SK-N-SH (cell line): ENCODE data around the gene TMEM14B. TPM values are rescaled to one million over a fixed set of nuclear protein-coding genes. Genes with fewer than 3 reads are reported as not detected.
A peak's percentile ranks its signal among the peaks of the same experiment; 100 is the strongest.

Source experiments
- CTCF ChIA-PET: fragments of 300-600, 350-600 bp; formaldehyde crosslinking; extraction: SDS; loops from one replicate; lab custom pipeline; 2021; lab: Yijun Ruan, JAX
- POLR2A ChIA-PET: fragments of 350-600 bp; sonication (Branson Sonifier 250); formaldehyde crosslinking; extraction: SDS; loops from one replicate; lab custom pipeline; 2020; ENCODE audit warnings: antibody characterized with exemption, inconsistent platforms; lab: Yijun Ruan, JAX
- DNase-seq: peaks from one replicate; pipeline ENCODE4 v3.0.0; 2012
- H2AFZ ChIP-seq: fragments of 200-600 bp; sonication (generic); 2 replicates; pipeline ENCODE4 v1.8.1; 2016; ENCODE audit warnings: antibody characterized with exemption, mild to moderate bottlenecking, low read depth
- H3F3A ChIP-seq: fragments of 200-600 bp; sonication (generic); replicated peaks from 2 replicates; pipeline ENCODE3; 2016; ENCODE audit warnings: antibody characterized with exemption, mild to moderate bottlenecking; ENCODE audit not compliant: insufficient read depth
- H3K27ac ChIP-seq, 2 experiments: fragments of 200-500 bp in 1 of 2; fragments of 200-600 bp in 1 of 2; sonication (Bioruptor generic) in 1 of 2; sonication (generic), shearing (Covaris generic) in 1 of 2; 2 replicates each; pipeline versions ENCODE4 v1.5.1 to v1.6.1; 2014 to 2016; ENCODE audit warnings: low read depth in 2 of 2, inconsistent platforms in 1 of 2, low read length in 1 of 2, mild to moderate bottlenecking in 1 of 2, mixed read lengths in 1 of 2
- H3K27me3 ChIP-seq: fragments of 200-600 bp; sonication (generic), shearing (Covaris generic); 2 replicates; pipeline ENCODE4 v1.6.1; 2016; ENCODE audit warnings: mixed run types; ENCODE audit not compliant: insufficient read depth
- H3K36me3 ChIP-seq, 2 experiments: fragments of 200-500 bp in 1 of 2; fragments of 200-600 bp in 1 of 2; sonication (Bioruptor generic) in 1 of 2; sonication (generic) in 1 of 2; replicated peaks in 1 of 2; 2 replicates each; pipeline versions ENCODE3 to v1.5.1; 2014 to 2016; ENCODE audit warnings: low read length in 1 of 2, mild to moderate bottlenecking in 1 of 2; ENCODE audit not compliant: insufficient read depth in 2 of 2, control insufficient read depth in 1 of 2
- H3K4me1 ChIP-seq, 2 experiments: fragments of 200-500 bp in 1 of 2; fragments of 200-600 bp in 1 of 2; sonication (Bioruptor generic) in 1 of 2; sonication (generic), shearing (Covaris generic) in 1 of 2; 2 replicates each; pipeline versions ENCODE4 v1.5.1 to v1.6.1; 2014 to 2016; ENCODE audit warnings: low read depth in 1 of 2, low read length in 1 of 2, mixed run types in 1 of 2; ENCODE audit not compliant: insufficient read depth in 2 of 2, control insufficient read depth in 1 of 2
- H3K4me2 ChIP-seq: fragments of 200-600 bp; sonication (generic), shearing (Covaris generic); 2 replicates; pipeline ENCODE4 v1.6.1; 2017; ENCODE audit warnings: mixed run types
- H3K4me3 ChIP-seq, 2 experiments: fragments of 200-500 bp in 1 of 2; fragments of 200-600 bp in 1 of 2; sonication (Bioruptor generic) in 1 of 2; sonication (generic), shearing (Covaris generic) in 1 of 2; 2 replicates each; pipeline versions ENCODE4 v1.5.1 to v1.8.1; 2014 to 2016; ENCODE audit warnings: low read depth in 2 of 2, inconsistent platforms in 1 of 2, low read length in 1 of 2, mild to moderate bottlenecking in 1 of 2, mixed read lengths in 1 of 2, moderate library complexity in 1 of 2
- H3K79me2 ChIP-seq: fragments of 200-600 bp; sonication (generic); 2 replicates; pipeline ENCODE4 v1.8.1; 2017; ENCODE audit warnings: mild to moderate bottlenecking; ENCODE audit not compliant: insufficient read depth
- H3K9ac ChIP-seq: fragments of 200-600 bp; sonication (generic); 2 replicates; pipeline ENCODE4 v1.6.1; 2017; ENCODE audit warnings: mixed run types
- H3K9me2 ChIP-seq: fragments of 200-600 bp; sonication (generic); 2 replicates; pipeline ENCODE4 v1.6.1; 2017; ENCODE audit warnings: mixed run types
- H3K9me3 ChIP-seq: fragments of 200-600 bp; sonication (generic); 2 replicates; pipeline ENCODE4 v1.6.1; 2017; ENCODE audit warnings: mixed run types, mild to moderate bottlenecking, moderate library complexity
- H4K20me1 ChIP-seq: fragments of 200-600 bp; sonication (generic); 2 replicates; pipeline ENCODE4 v1.6.1; 2017; ENCODE audit warnings: mild to moderate bottlenecking, mixed run types; ENCODE audit not compliant: insufficient read depth
- ELF1 ChIP-seq: IDR thresholded peaks from 2 replicates; pipeline ENCODE4 v1.4.0; 2012
- GABPA ChIP-seq: IDR thresholded peaks from 2 replicates; pipeline ENCODE4 v1.4.0; 2012; ENCODE audit warnings: low read depth, mild to moderate bottlenecking
- GATA2 ChIP-seq: sonication (generic); formaldehyde crosslinking; IDR thresholded peaks from 2 replicates; pipeline ENCODE4 v1.5.0; 2020; ENCODE audit warnings: mild to moderate bottlenecking, missing genetic modification reagents
- IRF3 ChIP-seq: fragments of 150-350 bp; IDR thresholded peaks from 2 replicates; pipeline ENCODE4 v1.6.1; 2016; ENCODE audit warnings: mild to moderate bottlenecking, low read depth, low read length
- MAX ChIP-seq: IDR thresholded peaks from 2 replicates; pipeline ENCODE4 v1.4.0; 2012; ENCODE audit warnings: low read depth
- MEF2A ChIP-seq: IDR thresholded peaks from 2 replicates; pipeline ENCODE4 v1.4.0; 2012; ENCODE audit warnings: low read depth, borderline replicate concordance
- MXI1 ChIP-seq: IDR thresholded peaks from 2 replicates; pipeline ENCODE4 v1.6.1; 2012; ENCODE audit warnings: mild to moderate bottlenecking, low read depth, low read length, improper control_type of control experiment
- NRF1 ChIP-seq: IDR thresholded peaks from 2 replicates; pipeline ENCODE4 v1.6.1; 2012; ENCODE audit warnings: low read depth, mild to moderate bottlenecking, low read length
- POLR2AphosphoS5 ChIP-seq: IDR thresholded peaks from 2 replicates; pipeline ENCODE4 v1.6.1; 2012; ENCODE audit warnings: low read depth, low read length
- REST ChIP-seq: IDR thresholded peaks from 2 replicates; pipeline ENCODE4 v1.6.1; 2012; ENCODE audit warnings: mild to moderate bottlenecking, low read depth, low read length, moderate library complexity
- RXRA ChIP-seq: IDR thresholded peaks from 2 replicates; pipeline ENCODE4 v1.4.0; 2012; ENCODE audit warnings: low read depth, mild to moderate bottlenecking, borderline replicate concordance
- TEAD4 ChIP-seq: IDR thresholded peaks from 2 replicates; pipeline ENCODE4 v1.4.0; 2012; ENCODE audit warnings: mild to moderate bottlenecking, borderline replicate concordance; ENCODE audit not compliant: insufficient read depth
- WGBS: methylation state at CpG from one replicate; pipeline ENCODE4 v1.1.6; 2017; ENCODE audit warnings: low lambda C conversion rate; 5-methylcytosine and 5-hydroxymethylcytosine counted together
- polyA plus RNA-seq, 3 experiments: library from polyadenylated mRNA; depleted of rRNA; stranded (reverse); fragments of >200 nt; gene quantifications; 2 replicates each; pipeline ENCODE4 v1.2.3, GENCODE V29; 2012

Gene TMEM14B
- polyA plus RNA-seq, 1 of the 3 experiments (the other 2 are of a cell fraction), result 93.6 TPM

GRCh38 chr6:10719964-10720264, 27.7 kb upstream of the TMEM14B start:
- peak overlapping the region; percentile 53; a peak in 3 of 4 replicates for H3K4me3 ChIP-seq
- no peaks in the 10 kb centered on the region for H3K9me2 ChIP-seq
- H3K4me2 ChIP-seq, result peak overlapping the region; percentile 75; the same call in 1 of the 2 replicates
- DNase-seq, result peak; percentile 44
- POLR2A ChIA-PET, result interaction anchor here (1.0 to 4.7 kb wide), 4 partner anchors 25 to 164 kb away, joined by 3 to 66 read pairs (median 4); partner anchors contain the start of genes C6orf52, PAK1IP1 and TMEM14B
- H3K9me3 ChIP-seq, result no peaks in the 10 kb centered on the region
- peak overlapping the region; percentile 60; the same call in 1 of the 2 replicates for H2AFZ ChIP-seq
- peaks cover 7% of the 10 kb centered on the region for H3F3A ChIP-seq
- CTCF ChIA-PET, result interaction anchor here (0.6 to 1.4 kb wide), 4 partner anchors 9 to 209 kb away, joined by 3 read pairs; no protein-coding TSS in a partner anchor
- peak overlapping the region; percentile 33 to 78; a peak in 3 of 4 replicates for H3K27ac ChIP-seq
- H4K20me1 ChIP-seq, result no peaks in the 10 kb centered on the region
- no peak for TF ChIP-seq GATA2 (CRISPR knock-in tag)
- TF ChIP-seq TEAD4, result no peak
- TF ChIP-seq MEF2A, result no peak
- no peak for TF ChIP-seq REST
- no peak for TF ChIP-seq IRF3
- TF ChIP-seq RXRA, result no peak
- TF ChIP-seq NRF1, result no peak
- TF ChIP-seq GABPA, result no peak
- WGBS, result 46% methylated on average over 10 of the region's 21 CpGs
- H3K9ac ChIP-seq, result peak overlapping the region; percentile 60
- H3K79me2 ChIP-seq, result peaks cover 19% of the 10 kb centered on the region
- no peaks in the 10 kb centered on the region for H3K27me3 ChIP-seq
- H3K4me1 ChIP-seq, result peaks cover 9 to 16% of the 10 kb centered on the region in 2 experiments; a peak in 2 of 4 replicates
- H3K36me3 ChIP-seq, result peaks cover 0 to 2% of the 10 kb centered on the region in 2 experiments

GRCh38 chr6:10720265-10720959, 27.2 kb upstream of the TMEM14B start:
- peak overlapping the region; percentile 53 for H3K4me3 ChIP-seq
- TF ChIP-seq MAX (0 out of 2 replicates have a peak, but pooled peaks have one; percentile 19), GABPA (peak; percentile 59), ELF1 (peak; percentile 57), MEF2A (no peak), MXI1 (no peak), REST (no peak), GATA2 (CRISPR knock-in tag) (no peak), POLR2AphosphoS5 (0 out of 2 replicates have a peak, but pooled peaks have one; percentile 14), IRF3 (no peak)
- peak; percentile 22 for DNase-seq
- H3K9me3 ChIP-seq, result no peaks in the 10 kb centered on the region
- H3K9ac ChIP-seq, result peak overlapping the region; percentile 60
- no peaks in the 10 kb centered on the region for H3K27me3 ChIP-seq
- no peaks in the 10 kb centered on the region for H3K9me2 ChIP-seq
- peaks cover 7% of the 10 kb centered on the region for H3F3A ChIP-seq
- POLR2A ChIA-PET, result interaction anchor here (0.9 to 4.7 kb wide), 6 partner anchors 25 to 238 kb away, joined by 3 to 66 read pairs (median 4); partner anchors contain the start of genes C6orf52, PAK1IP1 and TMEM14B
- peak overlapping the region; percentile 33 to 78; a peak in 3 of 4 replicates for H3K27ac ChIP-seq
- CTCF ChIA-PET, result interaction anchor here (0.9 to 1.4 kb wide), 4 partner anchors 9 to 213 kb away, joined by 3 read pairs; no protein-coding TSS in a partner anchor
- peak overlapping the region; percentile 75; the same call in 1 of the 2 replicates for H3K4me2 ChIP-seq
- H3K79me2 ChIP-seq, result peaks cover 21% of the 10 kb centered on the region
- H2AFZ ChIP-seq, result peak overlapping the region; percentile 60; the same call in 1 of the 2 replicates
- WGBS, result 96% methylated on average over 8 of the region's 49 CpGs
- peaks cover 0 to 5% of the 10 kb centered on the region in 2 experiments for H3K36me3 ChIP-seq
- H4K20me1 ChIP-seq, result no peaks in the 10 kb centered on the region
- peaks cover 9 to 16% of the 10 kb centered on the region in 2 experiments; a peak in 2 of 4 replicates for H3K4me1 ChIP-seq
